ENCODE data around the gene PBX1. TPM values are rescaled to one million over a fixed set of nuclear protein-coding genes. Genes with fewer than 3 reads are reported as not detected.

PBX1 gene
- total and polyA plus RNA-seq, 3 experiments from 2014 or later, result 0.05 to 0.16 (median 0.13) TPM

DNA sequence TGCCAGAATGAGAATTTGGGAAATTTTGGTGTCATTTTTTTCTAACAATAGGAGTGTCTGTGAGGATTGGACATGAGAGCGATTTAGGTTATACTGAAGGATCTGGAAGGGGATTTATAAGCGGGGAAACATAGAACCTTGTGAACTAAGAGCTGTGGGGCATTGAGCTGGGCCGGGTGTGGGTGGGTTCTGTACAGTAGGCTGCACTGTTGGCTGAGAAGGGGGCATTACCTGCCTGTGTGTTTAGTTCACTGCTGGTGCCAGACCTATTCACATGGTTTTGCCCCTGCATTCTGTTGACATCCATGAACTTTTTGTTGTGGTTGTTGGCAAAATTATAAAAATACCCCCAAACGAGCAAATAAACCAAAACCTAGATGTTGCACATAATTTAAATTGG, 8.8 kb downstream of the PBX1 start:
- Histone ChIP-seq H3K36me3 (ENCODE audit: insufficient read depth, low read length) (no peaks in the 10 kb centered on the region), H3K4me3 (ENCODE audit: low read length) (no peak overlapping the region), H3K27ac (ENCODE audit: low read depth, low read length) (no peak overlapping the region), H3K9me3 (ENCODE audit: low read length) (no peaks in the 10 kb centered on the region), H3K27me3 (ENCODE audit: insufficient read depth, low read length, poor library complexity, severe bottlenecking) (no peaks in the 10 kb centered on the region), H3K4me1 (ENCODE audit: insufficient read depth, low read length) (no peaks in the 10 kb centered on the region)
- ChIA-PET CTCF (no interaction called here), POLR2A (no interaction called here)
- H3K27me3 Mint-ChIP-seq, result peaks cover 0 to 1% of the 10 kb centered on the region in 2 donors
- no peaks in the 10 kb centered on the region for H3K36me3 Mint-ChIP-seq
- no peaks in the 10 kb centered on the region for H3K4me1 Mint-ChIP-seq
- no peak overlapping the region for H3K4me3 Mint-ChIP-seq
- peaks cover 0 to 7% (median 0%) of the 10 kb centered on the region in 5 donors for H3K9me3 Mint-ChIP-seq
- no peak overlapping the region for H3K27ac Mint-ChIP-seq
- DNase-seq, result no peak

DNA sequence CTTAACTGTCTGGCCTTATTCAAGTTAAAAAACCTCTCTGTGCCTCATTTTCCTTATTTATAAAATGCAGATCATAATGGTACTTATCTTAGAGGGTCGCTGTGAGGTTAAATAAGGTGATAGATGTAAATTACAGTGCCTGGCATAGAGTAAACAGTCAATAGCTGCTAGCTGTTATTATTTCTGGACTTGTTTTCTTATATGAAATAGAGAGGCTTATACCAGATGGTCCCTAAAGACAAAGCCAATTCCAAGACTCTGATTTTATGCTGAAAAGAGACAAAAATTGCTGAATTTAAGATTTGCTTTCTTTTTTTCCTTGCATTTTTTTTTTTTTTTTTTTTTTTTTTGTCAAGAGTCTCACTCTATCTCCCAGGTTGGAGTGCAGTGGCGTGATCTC, 10.3 kb downstream of the PBX1 start:
- Histone ChIP-seq H3K27me3 (ENCODE audit: insufficient read depth, low read length, poor library complexity, severe bottlenecking) (no peaks in the 10 kb centered on the region), H3K36me3 (ENCODE audit: insufficient read depth, low read length) (no peaks in the 10 kb centered on the region), H3K9me3 (ENCODE audit: low read length) (no peaks in the 10 kb centered on the region), H3K4me1 (ENCODE audit: insufficient read depth, low read length) (no peaks in the 10 kb centered on the region), H3K27ac (ENCODE audit: low read depth, low read length) (no peak overlapping the region), H3K4me3 (ENCODE audit: low read length) (no peak overlapping the region)
- Mint-ChIP-seq H3K27me3 (peaks cover 0 to 1% of the 10 kb centered on the region in 2 donors), H3K4me1 (no peaks in the 10 kb centered on the region), H3K36me3 (no peaks in the 10 kb centered on the region), H3K4me3 (no peak overlapping the region), H3K27ac (no peak overlapping the region), H3K9me3 (peaks cover 0 to 7% (median 2%) of the 10 kb centered on the region in 5 donors)
- DNase-seq, result no peak
- ChIA-PET CTCF (no interaction called here), POLR2A (no interaction called here)

DNA sequence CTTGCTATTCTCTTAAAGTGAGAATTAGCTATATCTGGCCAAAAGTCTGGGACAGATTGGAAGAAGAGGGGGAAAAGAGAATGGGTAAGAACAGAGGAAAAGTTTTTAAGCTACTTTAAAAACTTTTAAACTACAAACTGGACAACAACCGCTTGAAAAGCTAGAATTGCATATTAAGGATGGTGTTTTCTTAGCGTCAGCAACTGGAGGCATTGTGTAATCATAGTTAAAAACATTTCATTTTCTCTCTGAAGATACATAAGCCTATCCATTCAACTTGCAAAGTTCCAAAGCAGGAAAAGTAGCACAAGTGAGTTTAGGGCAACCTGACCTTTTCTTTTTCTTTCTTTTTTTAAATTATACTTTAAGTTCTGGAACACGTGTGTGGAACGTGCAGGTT, 10.9 kb downstream of the PBX1 start:
- H3K9me3 Mint-ChIP-seq, result peaks cover 0 to 10% (median 2%) of the 10 kb centered on the region in 5 donors
- DNase-seq, result no peak
- H3K36me3 Mint-ChIP-seq, result no peaks in the 10 kb centered on the region
- H3K4me3 Mint-ChIP-seq, result no peak overlapping the region
- H3K9me3 ChIP-seq (ENCODE audit: low read length), result no peaks in the 10 kb centered on the region
- peaks cover 0 to 1% of the 10 kb centered on the region in 2 donors for H3K27me3 Mint-ChIP-seq
- no peaks in the 10 kb centered on the region for H3K4me1 Mint-ChIP-seq
- POLR2A ChIA-PET, result no interaction called here
- CTCF ChIA-PET, result no interaction called here
- no peak overlapping the region for H3K27ac ChIP-seq (ENCODE audit: low read depth, low read length)
- H3K27ac Mint-ChIP-seq, result no peak overlapping the region
- H3K4me3 ChIP-seq (ENCODE audit: low read length), result no peak overlapping the region
- H3K27me3 ChIP-seq (ENCODE audit: insufficient read depth, low read length, poor library complexity, severe bottlenecking), result no peaks in the 10 kb centered on the region
- H3K36me3 ChIP-seq (ENCODE audit: insufficient read depth, low read length), result no peaks in the 10 kb centered on the region
- H3K4me1 ChIP-seq (ENCODE audit: insufficient read depth, low read length), result no peaks in the 10 kb centered on the region

DNA sequence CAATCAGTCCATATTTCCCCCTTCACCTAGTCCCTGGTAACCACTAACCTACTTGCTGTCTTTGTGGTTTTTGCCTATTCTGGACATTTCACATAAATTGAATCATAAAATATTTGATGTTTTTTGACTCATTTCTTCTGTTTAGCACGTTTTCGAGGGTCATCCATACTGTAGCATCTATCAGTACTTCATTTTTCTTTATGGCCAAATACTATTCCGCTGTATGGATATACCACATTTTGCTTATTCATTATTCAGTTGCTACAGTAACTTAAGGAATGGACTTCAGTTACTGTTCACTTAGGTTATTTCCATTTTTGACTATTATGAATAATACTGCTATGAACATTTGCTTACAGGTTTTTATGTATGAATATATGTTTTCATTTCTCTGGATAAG, 12.3 kb downstream of the PBX1 start:
- no peaks in the 10 kb centered on the region for H3K27me3 ChIP-seq (ENCODE audit: insufficient read depth, low read length, poor library complexity, severe bottlenecking)
- peaks cover 0 to 10% (median 3%) of the 10 kb centered on the region in 5 donors for H3K9me3 Mint-ChIP-seq
- no peak overlapping the region for H3K27ac Mint-ChIP-seq
- DNase-seq, result no peak
- ChIA-PET CTCF (no interaction called here), POLR2A (no interaction called here)
- H3K9me3 ChIP-seq (ENCODE audit: low read length), result no peaks in the 10 kb centered on the region
- no peak overlapping the region for H3K4me3 ChIP-seq (ENCODE audit: low read length)
- no peak overlapping the region for H3K4me3 Mint-ChIP-seq
- peaks cover 0 to 4% (median 0%) of the 10 kb centered on the region in 3 donors for H3K36me3 Mint-ChIP-seq
- H3K27ac ChIP-seq (ENCODE audit: low read depth, low read length), result no peak overlapping the region
- H3K36me3 ChIP-seq (ENCODE audit: insufficient read depth, low read length), result no peaks in the 10 kb centered on the region
- H3K27me3 Mint-ChIP-seq, result no peaks in the 10 kb centered on the region
- no peaks in the 10 kb centered on the region for H3K4me1 ChIP-seq (ENCODE audit: insufficient read depth, low read length)
- H3K4me1 Mint-ChIP-seq, result no peaks in the 10 kb centered on the region

DNA sequence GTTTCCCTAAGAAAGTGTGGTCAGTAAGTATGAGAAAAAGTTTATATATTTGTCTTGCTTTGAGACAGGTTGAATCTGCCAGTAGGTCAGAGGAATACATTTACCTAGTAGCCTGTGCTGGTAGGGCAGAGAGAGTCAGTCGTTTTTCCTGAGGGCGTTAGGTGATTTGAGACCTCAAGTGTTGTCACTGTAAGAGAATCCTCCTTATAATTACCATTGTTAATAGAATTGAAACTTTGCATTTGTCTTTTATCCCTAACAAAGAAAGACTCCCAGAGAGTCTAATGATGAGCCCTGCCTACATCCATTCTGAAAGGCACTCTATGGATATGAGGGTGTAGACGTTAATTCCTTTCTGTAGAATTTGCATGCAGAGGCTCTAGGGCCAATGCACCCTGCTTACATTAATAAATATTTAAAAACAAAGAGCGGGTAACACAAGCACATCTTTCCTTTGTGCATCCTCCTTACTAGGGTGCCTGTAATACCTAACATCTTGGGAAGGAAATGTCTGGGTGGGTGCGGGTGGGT, 16.4 kb downstream of the PBX1 start:
- H3K27ac Mint-ChIP-seq, result no peak overlapping the region
- peaks cover 0 to 4% (median 0%) of the 10 kb centered on the region in 3 donors for H3K36me3 Mint-ChIP-seq
- H3K27me3 Mint-ChIP-seq, result no peaks in the 10 kb centered on the region
- Histone ChIP-seq H3K27me3 (ENCODE audit: insufficient read depth, low read length, poor library complexity, severe bottlenecking) (no peaks in the 10 kb centered on the region), H3K4me1 (ENCODE audit: insufficient read depth, low read length) (no peaks in the 10 kb centered on the region), H3K36me3 (ENCODE audit: insufficient read depth, low read length) (no peaks in the 10 kb centered on the region), H3K27ac (ENCODE audit: low read depth, low read length) (no peak overlapping the region), H3K9me3 (ENCODE audit: low read length) (no peaks in the 10 kb centered on the region), H3K4me3 (ENCODE audit: low read length) (no peak overlapping the region)
- H3K4me1 Mint-ChIP-seq, result no peaks in the 10 kb centered on the region
- ChIA-PET POLR2A (no interaction called here), CTCF (no interaction called here)
- no peak overlapping the region for H3K4me3 Mint-ChIP-seq
- no peak for DNase-seq
- peaks cover 0 to 18% (median 3%) of the 10 kb centered on the region in 5 donors for H3K9me3 Mint-ChIP-seq

DNA sequence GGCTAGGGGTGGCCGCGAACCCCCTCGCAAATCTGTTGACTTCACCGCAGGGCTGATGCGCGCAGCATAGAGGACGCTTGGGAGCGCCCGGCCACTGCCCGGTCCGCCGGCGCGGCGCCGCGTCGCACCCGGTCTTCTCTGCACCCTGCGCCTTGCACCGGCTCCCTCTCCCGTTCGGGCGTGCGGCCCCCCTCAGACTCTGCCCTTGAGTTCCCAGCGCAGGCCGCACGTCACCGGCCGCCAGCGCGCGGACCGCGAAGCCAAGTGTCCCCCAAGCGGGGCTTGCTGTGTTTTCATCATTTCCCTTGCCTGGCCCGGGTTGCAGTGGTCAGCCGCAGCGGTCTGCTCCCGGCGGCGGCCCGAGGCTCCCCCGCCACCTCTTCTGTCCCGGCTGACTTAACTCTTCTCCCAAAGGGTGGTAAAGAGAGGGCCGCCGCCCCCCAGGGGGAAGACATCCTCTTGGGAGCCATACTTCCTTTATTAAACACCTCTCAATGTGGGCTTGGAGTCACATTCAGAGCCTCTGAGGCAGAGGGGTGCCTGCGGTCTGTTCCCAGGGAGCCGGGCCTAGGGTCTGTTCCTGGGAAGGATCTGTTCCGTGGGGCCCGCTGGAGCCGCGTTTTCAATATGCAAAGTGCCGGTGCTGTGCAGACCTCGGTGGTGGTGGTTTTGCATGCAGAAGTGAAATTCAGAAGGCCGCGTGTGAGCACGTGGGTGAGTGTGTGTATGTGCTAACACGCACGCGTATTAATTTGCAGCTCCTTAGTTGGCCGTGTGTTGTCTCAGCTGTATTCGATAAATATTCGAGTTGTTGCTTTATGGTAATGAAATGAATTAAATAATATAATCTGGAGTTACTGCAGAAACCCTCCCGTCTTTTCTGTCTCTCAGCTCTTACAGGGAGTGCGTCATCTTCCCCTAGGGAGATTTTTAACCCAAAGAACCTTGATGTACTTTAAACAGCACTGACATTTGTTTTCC, 17.6 kb downstream of the PBX1 start:
- Mint-ChIP-seq H3K36me3 (peaks cover 0 to 4% (median 0%) of the 10 kb centered on the region in 3 donors), H3K4me1 (no peaks in the 10 kb centered on the region), H3K4me3 (no peak overlapping the region), H3K27me3 (no peaks in the 10 kb centered on the region), H3K9me3 (peaks cover 0 to 20% (median 3%) of the 10 kb centered on the region in 5 donors), H3K27ac (no peak overlapping the region)
- no peaks in the 10 kb centered on the region for H3K36me3 ChIP-seq (ENCODE audit: insufficient read depth, low read length)
- no peak for DNase-seq
- no peaks in the 10 kb centered on the region for H3K27me3 ChIP-seq (ENCODE audit: insufficient read depth, low read length, poor library complexity, severe bottlenecking)
- no peaks in the 10 kb centered on the region for H3K9me3 ChIP-seq (ENCODE audit: low read length)
- CTCF ChIA-PET, result no interaction called here
- POLR2A ChIA-PET, result no interaction called here
- no peak overlapping the region for H3K4me3 ChIP-seq (ENCODE audit: low read length)
- no peaks in the 10 kb centered on the region for H3K4me1 ChIP-seq (ENCODE audit: insufficient read depth, low read length)
- no peak overlapping the region for H3K27ac ChIP-seq (ENCODE audit: low read depth, low read length)

DNA sequence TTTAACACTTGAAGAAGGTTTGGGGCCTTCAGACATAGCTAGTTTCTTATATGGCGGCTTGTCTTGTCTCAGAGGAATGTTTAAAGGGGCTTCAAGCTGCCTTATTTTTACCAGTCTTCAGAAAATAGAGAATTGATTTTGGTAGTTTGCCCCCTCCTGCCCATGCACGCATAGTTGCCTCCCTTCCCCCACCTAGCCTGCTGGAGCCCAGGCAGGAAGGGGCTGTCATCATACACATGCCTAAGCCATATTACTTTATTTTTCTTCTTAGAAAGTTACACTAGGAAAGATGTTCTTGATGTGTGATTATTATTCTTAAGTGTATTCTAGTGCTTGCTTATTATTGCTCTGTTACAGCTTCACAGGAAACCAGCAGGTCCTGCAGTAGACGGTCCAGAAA, 18.3 kb downstream of the PBX1 start:
- no peak overlapping the region for H3K4me3 ChIP-seq (ENCODE audit: low read length)
- H3K9me3 ChIP-seq (ENCODE audit: low read length), result no peaks in the 10 kb centered on the region
- H3K36me3 Mint-ChIP-seq, result peaks cover 0 to 4% (median 0%) of the 10 kb centered on the region in 3 donors
- H3K4me1 ChIP-seq (ENCODE audit: insufficient read depth, low read length), result no peaks in the 10 kb centered on the region
- no peaks in the 10 kb centered on the region for H3K27me3 ChIP-seq (ENCODE audit: insufficient read depth, low read length, poor library complexity, severe bottlenecking)
- no peaks in the 10 kb centered on the region for H3K27me3 Mint-ChIP-seq
- ChIA-PET CTCF (no interaction called here), POLR2A (no interaction called here)
- peaks cover 0 to 19% (median 2%) of the 10 kb centered on the region in 5 donors for H3K9me3 Mint-ChIP-seq
- H3K4me1 Mint-ChIP-seq, result no peaks in the 10 kb centered on the region
- no peak overlapping the region for H3K27ac Mint-ChIP-seq
- H3K36me3 ChIP-seq (ENCODE audit: insufficient read depth, low read length), result no peaks in the 10 kb centered on the region
- no peak for DNase-seq
- H3K27ac ChIP-seq (ENCODE audit: low read depth, low read length), result no peak overlapping the region
- H3K4me3 Mint-ChIP-seq, result no peak overlapping the region

DNA sequence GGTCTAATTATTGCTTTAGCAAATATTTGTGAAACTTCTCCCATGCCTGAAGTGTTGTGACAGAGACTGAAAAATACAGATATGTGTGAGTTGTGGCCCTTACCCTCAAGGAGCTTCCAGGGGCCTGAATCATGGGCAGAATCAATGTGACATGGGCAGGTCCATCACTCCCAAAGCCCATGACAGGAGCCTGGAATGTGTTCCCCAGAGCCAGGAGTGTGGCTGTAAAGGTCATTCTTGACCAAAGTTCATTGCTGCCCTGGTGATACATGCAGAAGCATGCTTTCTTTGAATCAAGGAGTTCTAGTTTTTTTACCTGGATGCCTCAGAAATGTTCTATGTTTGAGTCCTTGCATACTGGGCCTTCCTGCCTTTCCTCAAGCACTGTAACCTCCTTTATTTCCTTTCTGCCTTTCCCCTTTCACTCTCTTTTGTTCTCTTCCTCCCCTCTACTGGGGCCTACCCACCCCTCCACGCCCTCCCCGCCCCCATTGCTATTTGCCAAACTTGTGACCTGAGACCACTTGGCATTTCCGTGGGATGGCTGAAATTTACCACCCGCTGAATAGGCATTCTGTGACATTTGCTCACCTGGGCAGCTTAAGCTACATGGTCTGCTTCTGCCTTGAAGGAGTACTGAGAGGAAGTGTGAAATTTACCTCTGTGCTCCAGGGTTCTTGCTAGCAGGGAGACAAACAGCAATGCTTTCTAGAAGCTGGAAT, 19.7 kb downstream of the PBX1 start:
- Histone ChIP-seq H3K4me1 (ENCODE audit: insufficient read depth, low read length) (no peaks in the 10 kb centered on the region), H3K4me3 (ENCODE audit: low read length) (no peak overlapping the region), H3K36me3 (ENCODE audit: insufficient read depth, low read length) (no peaks in the 10 kb centered on the region), H3K9me3 (ENCODE audit: low read length) (no peaks in the 10 kb centered on the region), H3K27ac (ENCODE audit: low read depth, low read length) (no peak overlapping the region), H3K27me3 (ENCODE audit: insufficient read depth, low read length, poor library complexity, severe bottlenecking) (no peaks in the 10 kb centered on the region)
- ChIA-PET POLR2A (no interaction called here), CTCF (no interaction called here)
- Mint-ChIP-seq H3K4me3 (no peak overlapping the region), H3K9me3 (peaks cover 0 to 19% (median 2%) of the 10 kb centered on the region in 5 donors), H3K27ac (no peak overlapping the region), H3K27me3 (no peaks in the 10 kb centered on the region), H3K4me1 (no peaks in the 10 kb centered on the region), H3K36me3 (peaks cover 0 to 4% (median 0%) of the 10 kb centered on the region in 3 donors)
- no peak for DNase-seq

All from CD8-positive, alpha-beta memory T cell (primary cell).